GM12865 (cell line): Measurements from ENCODE around the gene AKAP13.
A peak's percentile ranks its signal among the peaks of the same experiment; 100 is the strongest.

Experiments
- DNase-seq: peaks from one replicate; pipeline ENCODE4 v3.0.0; 2010; ENCODE audit warnings: low read depth
- H3K4me3 ChIP-seq: 2 replicates; pipeline ENCODE4 v1.5.1; 2011; ENCODE audit warnings: mild to moderate bottlenecking, low read depth, low read length, control low read depth
- TF ChIP-seq, protein P1 (sequence below): IDR thresholded peaks from 2 replicates; pipeline ENCODE4 v1.5.1; 2011; ENCODE audit warnings: low read length, control low read depth, low read depth, inconsistent platforms; ENCODE audit not compliant: insufficient read depth; ENCODE audit errors: missing control alignments

Gene AKAP13

DNA sequence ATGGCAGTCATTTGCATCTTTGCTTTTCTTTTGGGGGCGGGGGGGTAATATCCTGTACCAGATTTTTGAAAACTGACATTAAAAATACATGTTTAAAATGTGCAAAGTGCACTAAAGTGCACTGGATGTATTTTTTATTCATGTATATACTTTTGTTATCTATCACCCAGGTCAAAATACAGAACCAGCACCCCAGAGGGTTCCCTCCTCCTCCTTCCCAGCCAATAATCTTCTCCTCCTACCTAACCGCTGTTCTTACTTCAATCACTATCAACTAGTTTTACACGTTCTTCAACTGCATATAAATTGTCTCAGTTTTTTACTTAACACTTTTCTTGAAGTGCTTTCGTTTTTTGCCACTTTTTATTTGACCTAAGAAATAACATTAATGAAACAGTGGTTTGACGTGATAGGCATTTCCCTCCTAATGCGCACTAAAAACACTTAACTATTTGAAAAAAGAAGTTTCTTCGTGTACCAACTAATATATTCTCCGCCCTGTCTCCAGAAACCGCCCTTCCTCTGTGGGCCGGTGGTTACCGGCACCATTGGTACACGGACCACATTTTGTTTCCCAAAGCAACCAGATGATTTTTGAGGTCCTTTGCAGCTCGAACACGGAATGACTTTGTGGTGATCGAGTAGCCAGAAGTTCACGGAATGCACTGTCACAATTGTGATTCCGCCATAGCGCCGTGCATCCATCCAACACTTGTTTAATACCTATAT, 836 bp upstream of the AKAP13 start:
- TF ChIP-seq, protein P1, sequence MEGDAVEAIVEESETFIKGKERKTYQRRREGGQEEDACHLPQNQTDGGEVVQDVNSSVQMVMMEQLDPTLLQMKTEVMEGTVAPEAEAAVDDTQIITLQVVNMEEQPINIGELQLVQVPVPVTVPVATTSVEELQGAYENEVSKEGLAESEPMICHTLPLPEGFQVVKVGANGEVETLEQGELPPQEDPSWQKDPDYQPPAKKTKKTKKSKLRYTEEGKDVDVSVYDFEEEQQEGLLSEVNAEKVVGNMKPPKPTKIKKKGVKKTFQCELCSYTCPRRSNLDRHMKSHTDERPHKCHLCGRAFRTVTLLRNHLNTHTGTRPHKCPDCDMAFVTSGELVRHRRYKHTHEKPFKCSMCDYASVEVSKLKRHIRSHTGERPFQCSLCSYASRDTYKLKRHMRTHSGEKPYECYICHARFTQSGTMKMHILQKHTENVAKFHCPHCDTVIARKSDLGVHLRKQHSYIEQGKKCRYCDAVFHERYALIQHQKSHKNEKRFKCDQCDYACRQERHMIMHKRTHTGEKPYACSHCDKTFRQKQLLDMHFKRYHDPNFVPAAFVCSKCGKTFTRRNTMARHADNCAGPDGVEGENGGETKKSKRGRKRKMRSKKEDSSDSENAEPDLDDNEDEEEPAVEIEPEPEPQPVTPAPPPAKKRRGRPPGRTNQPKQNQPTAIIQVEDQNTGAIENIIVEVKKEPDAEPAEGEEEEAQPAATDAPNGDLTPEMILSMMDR = no peak
- peak overlapping the region; percentile 68 for H3K4me3 ChIP-seq
- peak; percentile 59 for DNase-seq

DNA sequence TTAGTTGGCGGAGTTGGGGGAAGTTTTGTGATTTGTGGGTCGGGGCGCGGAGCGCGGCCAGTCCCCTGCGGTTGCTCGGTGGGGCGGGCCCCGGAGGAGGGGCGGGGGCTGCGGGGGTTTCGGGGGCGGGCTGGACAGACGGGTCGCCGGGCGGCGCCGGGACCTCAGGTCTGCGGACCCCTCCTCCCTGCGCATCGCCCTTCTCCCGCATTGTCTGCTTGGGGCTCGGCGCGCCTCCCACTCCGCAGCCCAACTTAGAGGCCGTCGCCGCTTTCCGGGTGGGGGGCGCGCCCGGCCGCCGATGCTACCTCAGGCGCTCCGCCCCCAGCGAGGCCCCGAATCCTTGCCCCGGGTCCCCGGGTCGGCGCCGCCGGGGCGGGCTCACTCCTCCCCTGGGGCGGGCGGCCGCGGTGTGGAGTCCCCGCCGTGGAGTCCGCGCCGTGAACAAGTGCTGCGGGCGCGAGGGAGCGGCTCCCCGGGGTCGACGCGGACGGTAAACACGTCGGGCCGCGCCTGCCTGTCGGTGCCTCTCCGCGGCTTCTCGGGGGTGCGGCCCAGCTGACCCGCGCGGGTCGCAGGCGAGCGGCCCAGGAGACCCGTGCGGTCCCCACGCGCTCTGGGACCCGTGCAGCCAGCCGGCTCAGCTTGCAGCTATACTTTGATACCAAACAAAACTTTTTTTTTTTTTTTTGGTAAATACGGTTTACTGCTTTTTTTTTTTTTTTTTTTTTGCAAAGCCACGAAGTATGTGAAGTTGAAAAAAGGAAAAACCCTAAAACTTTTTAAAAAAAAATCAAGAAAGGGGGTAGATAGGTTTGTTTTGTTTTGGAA, 624 bp downstream of the AKAP13 start:
- no peak for DNase-seq
- TF ChIP-seq, protein P1 = no peak
- peak overlapping the region; percentile 79 for H3K4me3 ChIP-seq

DNA sequence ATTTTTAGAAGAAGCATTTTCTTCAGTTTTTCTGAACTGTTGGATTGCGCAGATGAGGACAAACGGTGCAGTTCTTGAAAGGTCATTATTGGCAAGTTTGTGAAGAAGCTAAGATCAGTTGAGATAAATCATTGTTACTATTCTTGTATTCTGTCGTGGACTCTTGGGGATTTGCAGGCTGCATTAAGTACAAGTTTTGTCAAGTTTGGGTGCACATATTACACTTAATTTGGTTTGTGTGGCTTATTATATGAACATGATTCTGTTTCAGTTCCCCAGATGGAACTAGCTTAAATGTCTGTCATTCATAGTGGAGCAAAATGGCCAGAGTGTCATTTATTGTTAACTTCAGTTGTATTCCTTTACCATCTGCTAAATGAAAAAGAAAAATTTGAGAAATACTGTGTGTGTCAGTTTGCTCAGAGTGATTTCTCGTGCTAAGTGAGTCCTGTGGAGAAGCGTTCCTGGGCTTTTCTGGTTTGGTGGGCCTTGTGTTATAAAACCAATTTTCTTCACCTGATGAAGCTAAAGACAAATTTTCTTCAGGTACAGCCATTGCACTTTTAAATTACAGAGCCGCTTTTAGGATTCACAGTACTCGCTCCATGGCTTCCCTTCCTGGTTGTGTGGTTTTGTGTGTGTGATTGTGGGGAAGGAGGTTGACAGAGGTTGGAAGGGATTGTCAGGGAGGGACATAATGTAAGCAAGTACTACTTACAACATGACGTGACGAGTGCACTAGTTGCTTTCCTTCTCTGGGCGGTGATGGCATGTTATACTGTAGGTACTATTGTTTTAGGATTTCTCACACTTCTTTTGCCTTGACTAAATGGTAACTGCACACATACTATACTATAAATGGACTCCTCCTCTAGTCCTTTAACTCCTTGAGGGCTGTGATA, 1.7 kb downstream of the AKAP13 start:
- DNase-seq = peak; percentile 54
- peak overlapping the region; percentile 79 for H3K4me3 ChIP-seq
- TF ChIP-seq, protein P1 = no peak

DNA sequence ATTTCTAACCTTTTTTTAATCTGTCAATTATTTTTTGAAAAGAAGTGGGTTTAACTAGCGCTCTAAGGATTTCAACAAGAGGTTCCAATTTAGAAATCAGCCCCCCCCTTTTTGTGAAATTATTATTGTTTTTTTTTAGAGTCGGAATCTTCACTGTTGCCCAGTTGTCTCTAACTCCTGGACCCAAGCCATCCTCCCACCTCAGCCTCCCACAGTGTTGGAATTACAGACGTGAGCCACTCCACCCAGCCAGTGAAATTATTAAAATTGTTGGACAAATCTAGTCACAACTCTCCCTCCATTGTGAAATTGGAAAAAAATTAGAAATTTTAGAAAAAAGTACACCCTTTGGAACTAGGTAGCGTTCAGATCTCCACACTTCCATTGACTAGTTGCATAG, 2.5 kb downstream of the AKAP13 start:
- DNase-seq = no peak
- TF ChIP-seq, protein P1 = no peak
- H3K4me3 ChIP-seq = peak overlapping the region; percentile 79

DNA sequence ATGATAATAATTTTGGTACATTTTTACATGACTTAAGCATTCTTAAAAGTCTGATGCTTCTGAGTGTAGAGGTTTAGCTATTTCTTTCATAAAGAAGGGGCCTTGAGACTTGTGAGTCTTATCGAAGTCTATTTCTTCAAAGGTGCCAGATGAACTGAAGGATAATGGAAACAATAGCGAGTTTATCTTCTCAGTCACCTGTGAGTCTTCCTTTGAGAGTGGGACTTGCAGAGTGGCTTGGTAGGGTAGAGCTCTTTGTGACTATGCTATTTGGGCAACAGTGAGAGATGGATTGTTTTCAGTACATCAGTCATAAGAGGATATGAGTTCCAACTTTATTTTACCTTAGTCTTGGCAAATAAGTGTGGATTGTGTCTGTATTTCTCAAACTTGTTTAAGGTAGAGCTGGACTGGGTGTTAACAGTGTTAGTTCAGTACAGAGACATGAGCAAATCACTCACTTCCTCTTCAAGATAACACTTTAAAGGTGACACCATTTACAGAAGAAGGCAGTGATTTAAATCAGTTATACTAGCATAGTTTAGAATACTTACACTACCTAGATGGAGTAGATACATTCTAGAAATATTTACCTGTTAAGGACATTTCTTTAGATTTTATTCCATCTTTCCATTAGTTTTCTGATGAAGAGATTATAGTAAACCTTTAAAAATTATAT, 3.2 kb downstream of the AKAP13 start:
- no peak overlapping the region for H3K4me3 ChIP-seq
- TF ChIP-seq, protein P1 = no peak
- DNase-seq = peak; percentile 32

DNA sequence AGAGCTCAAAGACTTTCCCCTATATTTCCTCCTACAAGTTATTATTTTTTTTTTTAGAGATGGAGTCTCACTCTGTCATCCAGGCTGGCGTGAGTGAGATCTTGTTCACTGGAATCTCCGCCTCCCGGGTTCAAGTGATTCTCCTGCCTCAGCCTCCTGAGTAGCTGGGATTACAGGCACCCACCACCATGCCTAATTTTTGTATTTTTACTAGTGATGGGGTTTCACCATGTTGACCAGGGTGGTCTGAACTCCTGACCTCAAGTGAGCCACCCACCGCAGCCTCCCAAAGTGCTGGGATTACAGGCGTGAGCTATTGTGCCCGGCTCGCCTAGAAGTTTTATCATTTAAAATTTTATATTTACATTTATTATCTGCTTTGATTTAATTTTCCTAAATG, 5.9 kb downstream of the AKAP13 start:
- TF ChIP-seq, protein P1 = no peak
- no peak overlapping the region for H3K4me3 ChIP-seq
- no peak for DNase-seq
